EH (cell line): ENCODE data around the gene RGL1.
"Not testable (repeated sequence)": the region's sequence is repeated elsewhere in the genome, so short reads cannot be mapped to it uniquely, and the experiment has no call there.

Experiments used
- DNase-seq: peaks from one replicate; pipeline ENCODE4 v3.0.0-alpha.2; 2015; ENCODE audit warnings: low read depth

RGL1 gene

DNA sequence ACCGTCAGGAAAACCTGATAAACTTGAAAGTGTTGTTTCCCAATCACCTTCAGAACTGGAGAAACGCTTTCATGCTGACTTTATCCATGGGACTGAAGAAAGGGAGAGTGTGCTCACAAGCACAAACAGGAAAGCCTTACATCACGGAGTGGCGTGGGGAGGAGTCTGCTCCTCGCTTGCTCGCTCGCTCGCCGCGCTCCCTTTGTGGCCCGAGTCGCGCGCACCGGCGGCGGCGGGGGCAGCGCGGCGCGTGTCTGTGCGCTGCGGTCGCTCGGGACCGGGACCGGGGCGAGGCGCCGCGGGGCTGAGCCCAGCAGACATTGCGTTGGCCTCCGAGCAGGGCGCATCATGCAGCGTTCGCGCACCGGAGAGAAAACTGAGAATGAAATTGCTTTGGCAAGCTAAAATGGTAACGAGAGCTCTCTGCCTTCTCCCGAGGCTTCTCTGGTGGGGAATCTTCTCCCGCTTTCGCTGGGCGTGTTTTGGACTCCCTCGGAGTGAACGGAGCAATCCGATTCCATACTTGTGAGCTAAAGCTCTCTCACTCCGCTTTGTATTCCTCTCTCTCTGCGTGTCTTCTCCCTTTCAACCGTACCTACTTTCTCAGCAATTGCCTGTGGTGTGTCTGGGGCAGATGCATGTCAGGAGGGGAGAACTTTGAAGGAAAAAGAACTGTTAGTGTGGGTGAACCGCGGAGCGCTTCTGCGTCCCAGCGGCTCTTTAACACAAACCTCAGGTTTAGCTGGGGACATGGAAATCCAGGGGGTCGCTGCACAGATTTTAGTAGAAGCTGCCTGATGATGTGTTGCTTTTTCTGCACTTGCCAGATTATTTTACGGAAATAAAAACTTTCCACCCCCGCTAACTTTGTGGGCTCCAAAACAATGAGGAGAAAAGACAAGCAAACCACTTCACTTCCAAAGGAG, at the start of gene RGL1:
Gene RGL1 (plus strand): TSS at position 205 of the 926 bp plus-strand sequence. CDS start 178 bp downstream, at position 383.
- DNase-seq = peak; percentile 71

GRCh38 chr1:183756326-183756725, 48.6 kb upstream of the RGL1 start:
- no peak for DNase-seq

DNA sequence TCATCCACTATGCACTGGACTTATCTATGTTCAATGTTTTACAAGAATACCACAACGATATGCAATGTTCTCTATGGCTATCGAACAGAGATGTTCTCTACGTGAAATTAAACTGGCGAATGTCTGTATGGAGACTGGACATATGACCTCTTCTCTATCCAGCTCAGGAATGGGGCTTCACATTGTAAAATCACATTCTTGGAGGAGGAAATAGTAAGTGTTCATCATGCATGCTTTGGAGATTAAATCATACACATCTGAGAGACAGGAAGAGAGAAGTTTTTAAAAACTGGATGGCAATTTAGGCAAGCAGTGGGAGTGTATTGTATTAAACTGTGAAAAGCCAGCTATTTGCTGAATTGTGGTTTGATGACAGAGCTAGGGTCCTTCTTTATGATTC, 47.9 kb upstream of the RGL1 start:
- DNase-seq = peak; percentile 92

DNA sequence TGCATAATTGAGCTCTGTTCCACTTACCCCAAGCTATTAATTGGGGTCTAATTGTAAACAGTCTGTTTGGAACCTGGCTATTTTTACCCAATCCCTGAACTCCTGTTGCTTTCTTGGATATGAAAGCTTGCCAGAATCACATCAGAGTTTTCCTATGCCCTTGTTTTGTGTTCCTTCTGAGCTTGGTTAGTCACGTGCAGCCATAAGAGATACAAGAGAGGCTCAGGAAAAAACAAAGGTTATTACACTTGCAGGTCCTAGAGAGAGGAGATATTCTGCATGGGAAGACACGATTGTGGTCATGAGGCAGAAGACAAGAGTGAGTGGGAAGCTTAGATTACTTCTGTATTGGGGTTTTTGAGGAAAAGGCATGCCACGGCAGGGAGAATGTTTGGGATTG, 46.0 kb upstream of the RGL1 start:
- no peak for DNase-seq

- no peak for DNase-seq
Observed at GRCh38 chr1:183760661-183761060, 44.3 kb upstream of the RGL1 start.

DNA sequence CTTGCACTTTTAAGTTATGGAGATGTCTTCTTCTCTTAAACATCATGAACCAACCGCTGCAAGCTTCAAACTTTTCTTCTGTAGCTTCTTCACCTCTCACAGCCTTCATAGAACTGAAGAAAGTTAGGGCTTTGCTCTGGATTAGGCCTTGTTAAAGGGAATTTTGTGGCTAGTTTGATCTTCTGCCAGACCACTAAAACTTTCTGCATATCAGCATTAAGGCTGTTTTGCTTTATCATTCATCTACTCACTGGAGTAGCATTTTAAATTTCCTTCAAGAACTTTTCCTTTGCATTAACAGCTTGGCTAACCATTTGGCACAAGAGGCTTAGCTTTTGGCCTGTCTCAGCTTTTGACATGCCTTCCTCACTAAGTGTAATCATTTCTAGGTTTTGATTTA, 43.0 kb upstream of the RGL1 start:
- DNase-seq = peak; percentile 79

DNA sequence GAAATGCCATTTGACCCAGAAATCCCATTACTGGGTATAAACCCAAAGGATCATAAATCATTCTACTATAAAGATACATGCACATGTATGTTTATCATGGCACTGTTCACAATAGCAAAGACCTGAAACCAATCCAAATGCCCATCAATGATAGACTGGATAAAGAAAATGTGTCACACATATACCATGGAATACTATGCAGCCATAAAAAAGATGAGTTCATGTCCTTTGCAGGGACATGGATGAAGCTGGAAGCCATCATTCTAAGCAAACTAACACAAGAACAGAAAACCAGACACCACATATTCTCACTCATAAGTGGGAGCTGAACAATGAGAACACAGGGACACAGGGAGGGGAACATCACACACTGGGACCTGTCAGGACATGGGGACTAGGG, 42.1 kb upstream of the RGL1 start:
- not testable (repeated sequence) for DNase-seq

- peak; percentile 53 for DNase-seq
Observed at GRCh38 chr1:183764981-183765380, 39.9 kb upstream of the RGL1 start.

- DNase-seq = no peak
Observed at GRCh38 chr1:183769956-183770815, 34.7 kb upstream of the RGL1 start.

DNA sequence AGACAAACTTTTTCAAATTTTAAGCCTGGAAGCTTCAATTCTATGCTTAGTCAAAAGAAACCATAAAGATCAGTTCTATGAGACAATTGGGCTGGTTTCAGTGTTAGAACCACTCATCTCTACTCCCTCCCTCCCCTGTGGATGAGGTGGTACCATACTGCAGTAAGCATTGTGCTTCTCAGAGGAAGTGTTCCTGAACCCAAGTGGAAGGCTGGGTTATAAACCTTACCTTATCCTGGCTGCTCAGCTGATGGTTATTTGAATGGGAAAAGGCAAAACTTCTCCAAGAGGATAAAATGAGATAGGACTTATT, 34.1 kb upstream of the RGL1 start:
- DNase-seq = no peak

DNA sequence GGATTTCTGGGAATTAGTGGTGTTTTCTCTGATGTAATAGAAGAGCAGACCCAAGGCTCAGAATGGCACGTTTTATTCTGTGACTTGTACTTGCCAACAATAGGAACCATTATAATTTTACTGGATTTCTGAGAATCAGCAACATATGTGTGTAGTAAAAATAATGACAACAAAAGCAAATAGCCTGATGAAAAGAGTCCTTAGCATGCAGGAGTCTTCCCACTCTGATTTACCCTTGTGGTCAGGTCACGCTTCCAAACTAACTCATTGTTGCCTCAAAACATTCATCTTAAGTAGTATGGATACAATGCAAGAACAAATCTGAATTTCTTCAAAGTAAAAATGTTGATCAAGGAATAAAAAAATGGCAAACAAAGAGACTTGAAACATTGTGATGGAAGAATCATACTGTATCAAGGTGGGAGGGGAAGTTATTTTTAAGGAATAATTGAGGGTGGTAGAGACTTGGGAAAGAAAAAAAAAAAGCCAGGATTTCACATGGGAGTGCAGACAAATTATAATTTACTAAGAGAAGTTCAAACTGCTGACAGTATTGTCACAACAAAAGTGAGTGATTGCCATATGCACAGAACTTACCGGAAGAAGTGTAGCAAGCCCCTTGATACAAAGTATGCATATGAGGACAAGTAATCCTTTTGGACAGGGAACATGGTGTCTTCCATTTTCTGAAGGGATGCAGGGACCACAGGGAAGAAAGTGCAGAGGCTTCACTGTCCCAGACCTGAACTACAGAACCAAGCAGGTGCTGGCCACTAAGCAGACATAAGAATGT, 31.2 kb upstream of the RGL1 start:
- DNase-seq = no peak

DNA sequence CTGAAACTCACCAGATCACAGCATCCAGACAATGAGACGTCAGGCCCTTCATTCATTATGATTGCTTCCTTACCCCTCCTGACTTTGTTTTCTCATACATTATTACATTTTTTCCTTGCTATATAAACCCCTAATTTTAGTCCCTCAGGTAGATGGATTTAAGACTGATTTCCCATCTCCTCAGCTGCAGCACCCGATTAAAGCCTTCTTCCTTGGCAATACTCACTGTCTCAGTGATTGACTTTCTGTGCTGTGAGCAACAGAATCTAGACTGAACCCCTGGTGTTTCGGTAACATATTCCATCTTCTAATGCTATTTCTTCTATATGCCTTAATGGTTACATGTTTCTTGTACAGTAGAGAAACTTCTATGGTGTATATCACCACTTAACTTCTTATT, 30.0 kb upstream of the RGL1 start:
- no peak for DNase-seq

DNA sequence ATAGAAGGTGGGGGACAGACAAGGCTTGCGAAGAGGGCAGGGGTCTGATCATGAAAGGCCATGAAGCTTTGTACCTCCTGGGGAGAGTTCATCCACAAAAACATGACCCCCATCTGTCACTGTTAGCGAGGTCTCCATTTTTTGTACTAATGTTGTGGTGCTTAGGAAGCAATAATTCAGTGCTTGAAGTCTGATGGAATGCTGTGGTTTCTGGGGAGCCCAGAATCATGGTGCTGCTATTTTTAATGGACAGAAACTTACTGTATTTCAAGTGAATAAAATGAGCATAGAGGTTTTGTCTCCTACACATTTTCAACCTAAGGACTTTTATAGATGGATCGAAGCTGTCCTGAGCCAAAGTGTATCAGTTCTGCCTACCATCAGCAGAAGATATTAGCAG, 28.2 kb upstream of the RGL1 start:
- DNase-seq = peak; percentile 54

DNA sequence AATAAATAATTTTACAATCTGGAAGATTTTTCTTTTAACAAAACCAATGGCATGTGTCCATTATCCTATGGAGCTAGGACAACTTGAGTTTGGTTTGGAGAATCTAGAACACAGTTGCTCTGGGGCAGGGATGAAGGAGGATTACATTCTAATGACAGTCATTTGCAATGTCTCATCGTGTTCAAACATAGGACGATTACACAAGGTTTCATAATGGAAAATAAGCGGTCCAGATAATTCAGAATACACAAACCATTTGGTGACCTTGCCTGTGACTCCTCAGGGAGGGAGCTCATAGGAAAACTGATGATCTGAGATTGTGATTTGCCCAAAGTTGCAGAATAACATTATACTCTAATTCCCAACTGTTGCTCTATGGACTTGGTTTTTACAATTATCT, 27.6 kb upstream of the RGL1 start:
- no peak for DNase-seq

DNA sequence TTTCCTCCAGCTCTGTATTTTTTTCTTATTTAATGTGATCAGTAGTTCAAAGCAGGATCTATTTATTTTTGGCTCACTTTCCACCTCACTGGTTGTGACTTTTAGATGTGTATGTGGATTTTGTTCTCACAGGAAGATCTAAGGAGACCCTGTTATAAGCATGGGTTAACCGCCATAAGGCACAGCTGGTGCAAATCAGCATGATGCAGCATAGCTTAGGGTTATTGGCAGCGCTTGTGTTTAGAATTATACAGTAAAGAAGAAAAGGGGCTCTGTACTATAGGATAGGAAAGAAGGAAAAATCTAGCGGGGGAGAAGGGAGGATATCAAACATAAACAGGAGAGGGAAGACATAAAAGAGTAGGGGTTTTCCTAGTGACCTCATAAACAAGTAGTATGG, 26.9 kb upstream of the RGL1 start:
- no peak for DNase-seq

GRCh38 chr1:183778568-183779433, 26.1 kb upstream of the RGL1 start:
- DNase-seq = no peak

DNA sequence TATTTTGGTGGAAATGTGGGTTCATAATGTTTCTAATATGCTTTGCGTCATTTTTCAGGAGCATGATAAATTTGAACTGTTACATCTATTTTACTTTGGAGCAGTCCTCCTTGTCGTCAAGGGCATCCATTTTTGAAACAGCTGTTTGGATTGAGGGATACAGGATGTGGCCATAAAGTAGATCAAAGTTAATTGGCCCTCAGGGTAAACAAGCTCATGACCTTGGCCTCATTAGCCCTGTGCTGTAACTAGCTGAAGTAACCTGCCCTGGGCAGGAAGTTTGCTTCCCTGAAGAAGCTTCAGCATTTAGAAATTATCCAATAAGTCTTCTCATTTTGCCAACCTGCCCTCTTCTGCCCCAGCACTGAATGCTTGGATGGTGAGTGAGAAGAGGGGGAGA, 24.8 kb upstream of the RGL1 start:
- DNase-seq = no peak

GRCh38 chr1:183780757-183781156, 24.2 kb upstream of the RGL1 start:
- DNase-seq = no peak

DNA sequence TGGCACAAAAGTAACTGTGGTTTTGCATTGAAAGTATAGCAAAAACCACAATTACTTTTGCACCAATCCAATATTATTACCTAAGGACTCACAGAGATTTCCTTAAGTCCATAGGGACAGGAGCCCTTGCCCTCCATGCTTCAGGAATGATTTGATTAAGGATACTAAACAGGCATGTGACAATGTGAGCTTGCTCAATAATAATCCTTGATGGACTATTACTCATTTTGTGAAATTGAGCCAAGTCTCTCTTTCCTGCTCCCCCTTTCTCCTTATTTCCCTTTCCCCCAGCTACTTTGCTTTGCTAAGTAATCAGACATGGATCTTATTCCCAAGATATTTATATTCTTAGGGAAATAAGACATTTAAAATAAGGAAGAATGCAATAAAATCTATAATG, 21.6 kb upstream of the RGL1 start:
- DNase-seq = peak; percentile 51

GRCh38 chr1:183783767-183784637, 20.9 kb upstream of the RGL1 start:
- DNase-seq = peak; percentile 44
